ENCODE results near the gene ST3GAL6. TPM values are rescaled to one million over a fixed set of nuclear protein-coding genes. Genes with fewer than 3 reads are reported as not detected.

The ST3GAL6 gene
- total and polyA plus RNA-seq, 2 of the 8 experiments (the other 6 are each of a cell fraction or from before 2014, with no cell fraction given) = 3.3 to 6.1 TPM

GRCh38 chr3:98728672-98729071 is 34.5 kb upstream of the ST3GAL6 start:
- Histone ChIP-seq H2BK20ac (ENCODE audit: low read length) (no peak overlapping the region), H3K79me1 (ENCODE audit: low read depth, low read length) (no peaks in the 10 kb centered on the region), H2AFZ (ENCODE audit: low read length) (no peak overlapping the region), H3K14ac (ENCODE audit: insufficient read length) (no peak overlapping the region), H3K79me2 (ENCODE audit: control insufficient read depth in 1 of 2, insufficient read depth in 2 of 2, low read length in 2 of 2) (no peaks in the 10 kb centered on the region), H3K9me3 (ENCODE audit: insufficient read depth in 2 of 2, low read depth in 1 of 2, low read length in 1 of 2) (no peaks in the 10 kb centered on the region), H3K56ac (replicated peaks; ENCODE audit: insufficient read length, low read depth, low read length) (no peak overlapping the region), H3K27me3 (replicated peaks in 1 of 4; ENCODE audit: control insufficient read depth in 3 of 4, extremely low read depth in 1 of 4, insufficient read depth in 3 of 4, low read length in 3 of 4) (peaks cover 0 to 4% (median under 1%) of the 10 kb centered on the region in 4 experiments; a peak in 3 of 7 replicates), H3K23me2 (ENCODE audit: low read depth, low read length) (peaks cover 9% of the 10 kb centered on the region; the same call in 1 of the 2 replicates), H2BK5ac (ENCODE audit: low read depth, low read length) (no peak overlapping the region), H3K27ac (ENCODE audit: low read depth, low read length) (no peak overlapping the region), H3K4ac (replicated peaks; ENCODE audit: insufficient read length, low read depth, low read length) (no peak overlapping the region), H3K9ac (replicated peaks in 1 of 4; ENCODE audit: extremely low read depth in 1 of 4, low read depth in 3 of 4, low read length in 3 of 4) (no peak overlapping the region), H3K18ac (ENCODE audit: extremely low read depth, low read length) (no peak overlapping the region), H4K5ac (ENCODE audit: insufficient read length, low read depth, low read length) (no peak overlapping the region), H3K23ac (ENCODE audit: insufficient read length) (no peak overlapping the region), H4K8ac (ENCODE audit: extremely low read depth, insufficient read depth, low read length) (no peak overlapping the region), H2BK12ac (ENCODE audit: low read depth, low read length) (no peak overlapping the region), H2AK5ac (ENCODE audit: low read depth, low read length) (no peak overlapping the region), H4K20me1 (replicated peaks in 1 of 2; ENCODE audit: control insufficient read depth in 1 of 2, insufficient read depth in 2 of 2, low read length in 2 of 2) (no peaks in the 10 kb centered on the region), H2BK15ac (ENCODE audit: low read length) (no peak overlapping the region), H3K4me2 (ENCODE audit: insufficient read depth in 1 of 2, low read depth in 2 of 2, low read length in 2 of 2) (no peak overlapping the region), H3K4me1 (replicated peaks in 1 of 4; ENCODE audit: control insufficient read depth in 3 of 4, insufficient read depth in 4 of 4, low read length in 3 of 4) (peaks cover 0 to 11% (median 2%) of the 10 kb centered on the region in 4 experiments; a peak in 2 of 7 replicates), H2BK120ac (replicated peaks; ENCODE audit: low read depth, low read length) (no peak overlapping the region), H4K91ac (replicated peaks; ENCODE audit: insufficient read length, low read length) (no peak overlapping the region), H3K36me3 (ENCODE audit: control insufficient read depth in 2 of 4, insufficient read depth in 4 of 4, low read length in 3 of 4) (no peaks in the 10 kb centered on the region), H3K4me3 (ENCODE audit: extremely low read depth in 1 of 4, insufficient read depth in 2 of 4, low read depth in 3 of 4, low read length in 4 of 4) (no peak overlapping the region)
- WGBS, 2 experiments (ENCODE audit: extremely low coverage in 1 of 2, insufficient coverage in 1 of 2, insufficient read length in 1 of 2, insufficient replicate concordance in 2 of 2, low coverage in 1 of 2, low lambda C conversion rate in 2 of 2, missing lambda C conversion rate in 1 of 2) = 89% methylated on average over 1 of the region's 2 CpGs; no CpG with 5 or more reads in 1 of the 2 experiments
- ChIA-PET CTCF (ENCODE audit: partially characterized antibody) (no interaction called here), POLR2A (ENCODE audit: partially characterized antibody) (no interaction called here)
- no peak for FAIRE-seq
- DNase-seq (ENCODE audit: low read depth in 1 of 2, low spot score in 2 of 2) = no peak
- TF ChIP-seq POLR2A (IDR thresholded peaks at IDR 0.05; ENCODE audit: control extremely low read depth in 1 of 2, low read depth in 2 of 2, low read length in 2 of 2) (no peak), SIX5 (IDR thresholded peaks at IDR 0.05; ENCODE audit: low read depth, low read length) (no peak), CHD1 (IDR thresholded peaks at IDR 0.05; ENCODE audit: low read depth, low read length) (no peak), CTCF (IDR thresholded peaks at IDR 0.05; ENCODE audit: control extremely low read depth in 1 of 3, insufficient read depth in 1 of 3, low read depth in 1 of 3, low read length in 3 of 3) (no peak), SP2 (IDR thresholded peaks at IDR 0.05; ENCODE audit: low read length) (no peak), SP1 (IDR thresholded peaks at IDR 0.05; ENCODE audit: low read depth, low read length) (no peak), CREB1 (IDR thresholded peaks at IDR 0.05) (no peak), ATF2 (IDR thresholded peaks at IDR 0.05; ENCODE audit: low read length) (no peak), ZNF274 (IDR thresholded peaks at IDR 0.05; ENCODE audit: borderline replicate concordance, extremely low read depth, low read length) (no peak), MAFK (IDR thresholded peaks at IDR 0.05; ENCODE audit: low read depth, low read length) (no peak)
